Chondrocyte (in vitro differentiated cells): Measurements from ENCODE around the gene OR2A12. TPM values are rescaled to one million over a fixed set of nuclear protein-coding genes. Genes with fewer than 3 reads are reported as not detected.

Experiments used
- DNase-seq: peaks from one replicate; pipeline ENCODE4 v3.0.0; 2021; ENCODE audit warnings: mixed read lengths, low spot score
- H3K27ac Mint-ChIP-seq: one replicate; pipeline ENCODE4 v1.8.0; 2021; ENCODE audit warnings: mild to moderate bottlenecking, moderate library complexity, mixed read lengths; ENCODE audit not compliant: unreplicated experiment
- H3K27me3 Mint-ChIP-seq: 2 replicates; pipeline ENCODE4 v1.8.0; 2021; ENCODE audit warnings: low read depth, mixed read lengths
- H3K36me3 Mint-ChIP-seq: 2 replicates; pipeline ENCODE4 v1.8.0; 2021; ENCODE audit warnings: low read depth, mixed read lengths
- H3K4me1 Mint-ChIP-seq: 2 replicates; pipeline ENCODE4 v1.8.0; 2021; ENCODE audit warnings: low read depth, mild to moderate bottlenecking, mixed read lengths
- H3K4me3 Mint-ChIP-seq: one replicate; pipeline ENCODE4 v1.8.0; 2021; ENCODE audit warnings: mild to moderate bottlenecking, moderate library complexity, mixed read lengths; ENCODE audit not compliant: unreplicated experiment
- H3K9me3 Mint-ChIP-seq: 2 replicates; pipeline ENCODE4 v1.8.0; 2021; ENCODE audit warnings: low read depth, mixed read lengths
- CTCF ChIP-seq: fragments of 200-600 bp; sonication (generic); IDR thresholded peaks from 2 replicates; pipeline ENCODE4 v1.5.0; 2021; ENCODE audit warnings: antibody characterized with exemption, mild to moderate bottlenecking, moderate library complexity
- total RNA-seq: library from RNA; stranded (reverse); gene quantifications from 3 replicates; pipeline ENCODE4 v1.2.1, GENCODE V29; 2021

Gene OR2A12
- total RNA-seq, 1 donor from 2014 or later: not detected

DNA sequence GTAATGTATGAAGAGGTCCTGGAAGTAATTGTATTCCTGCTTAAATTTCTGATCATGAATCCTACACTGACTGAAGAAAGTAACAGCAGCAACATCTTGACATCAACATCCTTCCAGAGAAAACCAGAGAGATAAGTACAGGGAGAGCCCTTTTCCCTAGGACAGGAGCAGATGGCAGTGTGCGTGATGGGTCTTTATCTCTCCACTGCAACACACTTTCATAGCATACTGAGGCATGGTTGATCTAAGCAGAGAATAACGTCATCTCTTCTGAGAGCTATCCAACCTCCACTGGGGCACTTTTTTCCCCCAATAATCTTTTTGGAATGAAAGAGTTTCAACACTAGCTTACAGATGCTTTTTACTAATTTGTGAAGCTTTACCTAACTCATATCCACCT is 16.1 kb upstream of the OR2A12 start:
- no peak overlapping the region for H3K27ac Mint-ChIP-seq
- no peak for DNase-seq
- peaks cover 39% of the 10 kb centered on the region for H3K27me3 Mint-ChIP-seq
- H3K9me3 Mint-ChIP-seq: peaks cover 3% of the 10 kb centered on the region
- TF ChIP-seq CTCF: no peak
- no peaks in the 10 kb centered on the region for H3K36me3 Mint-ChIP-seq
- H3K4me1 Mint-ChIP-seq: no peaks in the 10 kb centered on the region
- no peak overlapping the region for H3K4me3 Mint-ChIP-seq

DNA sequence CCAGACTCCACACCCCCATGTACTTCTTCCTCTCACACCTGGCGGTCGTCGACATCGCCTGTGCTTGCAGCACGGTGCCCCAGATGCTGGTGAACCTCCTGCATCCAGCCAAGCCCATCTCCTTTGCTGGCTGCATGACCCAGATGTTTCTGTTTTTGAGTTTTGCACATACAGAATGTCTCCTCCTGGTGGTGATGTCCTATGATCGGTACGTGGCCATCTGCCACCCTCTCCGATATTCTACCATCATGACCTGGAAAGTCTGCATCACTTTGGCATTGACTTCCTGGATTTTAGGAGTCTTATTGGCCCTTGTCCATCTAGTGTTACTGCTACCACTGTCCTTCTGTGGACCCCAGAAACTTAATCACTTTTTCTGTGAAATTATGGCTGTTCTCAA is 11.7 kb upstream of the OR2A12 start:
- no peak for TF ChIP-seq CTCF
- H3K9me3 Mint-ChIP-seq: no peaks in the 10 kb centered on the region
- no peaks in the 10 kb centered on the region for H3K4me1 Mint-ChIP-seq
- DNase-seq: no peak
- no peak overlapping the region for H3K27ac Mint-ChIP-seq
- peaks cover 15% of the 10 kb centered on the region for H3K27me3 Mint-ChIP-seq
- H3K4me3 Mint-ChIP-seq: no peak overlapping the region
- H3K36me3 Mint-ChIP-seq: no peaks in the 10 kb centered on the region

- no peak overlapping the region for H3K27ac Mint-ChIP-seq
- H3K4me1 Mint-ChIP-seq: no peaks in the 10 kb centered on the region
- H3K9me3 Mint-ChIP-seq: peaks cover 3% of the 10 kb centered on the region
- no peaks in the 10 kb centered on the region for H3K36me3 Mint-ChIP-seq
- H3K4me3 Mint-ChIP-seq: no peak overlapping the region
- no peak for DNase-seq
- peaks cover 11% of the 10 kb centered on the region for H3K27me3 Mint-ChIP-seq
- TF ChIP-seq CTCF: no peak
Observed at GRCh38 chr7:144086730-144087129, 652 bp downstream of the OR2A12 start.

- no peaks in the 10 kb centered on the region for H3K36me3 Mint-ChIP-seq
- no peaks in the 10 kb centered on the region for H3K4me1 Mint-ChIP-seq
- peaks cover 10% of the 10 kb centered on the region for H3K27me3 Mint-ChIP-seq
- H3K4me3 Mint-ChIP-seq: no peak overlapping the region
- H3K9me3 Mint-ChIP-seq: peaks cover 3% of the 10 kb centered on the region
- no peak for TF ChIP-seq CTCF
- DNase-seq: no peak
- H3K27ac Mint-ChIP-seq: no peak overlapping the region
Observed at GRCh38 chr7:144087230-144087629, 1.2 kb downstream of the OR2A12 start.

DNA sequence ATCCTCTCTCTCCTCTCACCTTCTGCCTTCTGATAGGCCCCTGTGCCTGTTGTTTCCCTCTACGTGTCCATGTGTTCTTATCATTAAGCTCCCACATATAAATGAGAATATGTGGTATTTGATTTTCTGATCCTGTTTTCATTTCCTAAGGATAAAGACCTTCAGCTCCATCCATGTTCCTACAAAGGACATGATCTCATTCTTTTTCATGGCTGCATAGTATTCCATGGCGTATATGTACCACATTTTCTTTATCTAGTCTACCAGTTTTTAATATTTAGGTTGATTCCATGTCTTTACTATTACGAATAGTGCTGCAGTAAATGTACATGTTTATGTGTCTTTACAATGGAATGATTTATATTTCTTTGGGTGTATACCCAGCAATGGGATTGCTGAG is 4.6 kb downstream of the OR2A12 start:
- H3K9me3 Mint-ChIP-seq: peaks cover 6% of the 10 kb centered on the region
- peaks cover 7% of the 10 kb centered on the region for H3K27me3 Mint-ChIP-seq
- H3K4me3 Mint-ChIP-seq: no peak overlapping the region
- H3K27ac Mint-ChIP-seq: no peak overlapping the region
- H3K36me3 Mint-ChIP-seq: no peaks in the 10 kb centered on the region
- TF ChIP-seq CTCF: no peak
- H3K4me1 Mint-ChIP-seq: no peaks in the 10 kb centered on the region
- no peak for DNase-seq
